GM23338 (cell line): ENCODE results near the gene OR4D5. TPM values are rescaled to one million over a fixed set of nuclear protein-coding genes. Genes with fewer than 3 reads are reported as not detected.

ENCODE experiments used
- ATAC-seq: fragments of 200-7000 bp; cut with Tn5 transposase; 3 replicates; pipeline ENCODE4 v1.9.1; 2020
- DNase-seq: peaks from one replicate; pipeline ENCODE4 v3.0.0-alpha.2; 2015; ENCODE audit warnings: low spot score
- H2AFZ ChIP-seq: fragments of 200-600 bp; sonication (generic); 2 replicates; pipeline ENCODE4 v1.8.0; 2016; ENCODE audit warnings: antibody characterized with exemption, mild to moderate bottlenecking, moderate library complexity
- H3F3A ChIP-seq: fragments of 200-600 bp; sonication (generic); replicated peaks from 2 replicates; pipeline ENCODE4 v1.8.0; 2017; ENCODE audit warnings: antibody characterized with exemption, mixed run types, low read depth
- H3K27ac ChIP-seq: fragments of 200-600 bp; sonication (generic); 2 replicates; pipeline ENCODE4 v1.6.1; 2016; ENCODE audit warnings: low read depth
- H3K27me3 ChIP-seq: fragments of 200-600 bp; sonication (generic); 2 replicates; pipeline ENCODE4 v1.8.0; 2016; ENCODE audit warnings: mild to moderate bottlenecking, mixed run types, moderate library complexity; ENCODE audit not compliant: insufficient read depth
- H3K36me3 ChIP-seq: fragments of 200-600 bp; sonication (generic); 2 replicates; pipeline ENCODE4 v1.8.0; 2016; ENCODE audit warnings: mild to moderate bottlenecking; ENCODE audit not compliant: insufficient read depth
- H3K4me1 ChIP-seq: fragments of 200-600 bp; sonication (generic); 2 replicates; pipeline ENCODE4 v1.8.0; 2016; ENCODE audit warnings: mild to moderate bottlenecking, moderate library complexity; ENCODE audit not compliant: insufficient read depth
- H3K4me2 ChIP-seq: fragments of 200-600 bp; sonication (generic); 2 replicates; pipeline ENCODE4 v1.7.1; 2017; ENCODE audit warnings: mixed run types
- H3K4me3 ChIP-seq: fragments of 200-600 bp; sonication (generic); 2 replicates; pipeline ENCODE4 v1.6.1; 2016; ENCODE audit warnings: mixed run types
- H3K79me2 ChIP-seq: fragments of 200-600 bp; sonication (generic); replicated peaks from 2 replicates; pipeline ENCODE4 v1.8.0; 2017; ENCODE audit warnings: mild to moderate bottlenecking; ENCODE audit not compliant: insufficient read depth
- H3K9me2 ChIP-seq: fragments of 200-600 bp; sonication (generic); 2 replicates; pipeline ENCODE4 v1.8.0; 2017; ENCODE audit not compliant: insufficient read depth
- H4K20me1 ChIP-seq: fragments of 200-600 bp; sonication (generic); replicated peaks from 2 replicates; pipeline ENCODE4 v1.8.0; 2017; ENCODE audit warnings: mild to moderate bottlenecking; ENCODE audit not compliant: insufficient read depth
- H3K27ac Mint-ChIP-seq: 2 replicates; pipeline ENCODE4 v1.8.0; 2020; ENCODE audit warnings: inconsistent platforms, mild to moderate bottlenecking, moderate library complexity, mixed read lengths
- H3K27me3 Mint-ChIP-seq: 3 replicates; pipeline ENCODE4 v1.8.0; 2022; ENCODE audit warnings: low read depth, mild to moderate bottlenecking, moderate library complexity, mixed read lengths, inconsistent platforms; ENCODE audit not compliant: insufficient read depth, poor library complexity
- H3K36me3 Mint-ChIP-seq: 3 replicates; pipeline ENCODE4 v1.8.0; 2021; ENCODE audit warnings: low read depth, mild to moderate bottlenecking, inconsistent platforms, moderate library complexity, mixed read lengths
- H3K4me1 Mint-ChIP-seq: 3 replicates; pipeline ENCODE4 v1.8.0; 2020; ENCODE audit warnings: mild to moderate bottlenecking, inconsistent platforms, mixed read lengths
- H3K4me3 Mint-ChIP-seq: 3 replicates; pipeline ENCODE4 v1.8.0; 2021; ENCODE audit warnings: moderate library complexity, mild to moderate bottlenecking, inconsistent platforms, mixed read lengths
- H3K9me3 Mint-ChIP-seq: 3 replicates; pipeline ENCODE4 v1.8.0; 2020; ENCODE audit warnings: moderate library complexity, mild to moderate bottlenecking, inconsistent platforms, mixed read lengths
- EZH2 ChIP-seq: fragments of 200-600 bp; sonication (generic); IDR thresholded peaks from one replicate; pipeline ENCODE4 v1.8.0; 2017; ENCODE audit warnings: antibody characterized with exemption, mild to moderate bottlenecking, low read depth; ENCODE audit not compliant: unreplicated experiment
- EZH2phosphoT487 ChIP-seq: fragments of 200-600 bp; sonication (generic); IDR thresholded peaks from one replicate; pipeline ENCODE4 v1.8.1; 2018; ENCODE audit warnings: antibody characterized with exemption; ENCODE audit not compliant: unreplicated experiment
- JUNB ChIP-seq: IDR thresholded peaks from one replicate; pipeline ENCODE4 v1.6.1; 2016; ENCODE audit warnings: antibody characterized with exemption; ENCODE audit not compliant: unreplicated experiment
- NANOG ChIP-seq: IDR thresholded peaks from 2 replicates; pipeline ENCODE4 v1.6.1; 2016; ENCODE audit warnings: antibody characterized with exemption, borderline replicate concordance
- POLR2AphosphoS5 ChIP-seq: IDR thresholded peaks from 2 replicates; pipeline ENCODE4 v1.6.1; 2016; ENCODE audit warnings: antibody characterized with exemption, low read depth
- STAT1 ChIP-seq: IDR thresholded peaks from one replicate; pipeline ENCODE4 v1.6.1; 2016; ENCODE audit warnings: antibody characterized with exemption; ENCODE audit not compliant: unreplicated experiment
- ZNF114 ChIP-seq: fragments of 250-450 bp; sonication (Bioruptor Pico); IDR thresholded peaks from 2 replicates; pipeline ENCODE4 v1.5.0; 2020; ENCODE audit warnings: mild to moderate bottlenecking, moderate library complexity
- polyA plus RNA-seq: library from polyadenylated mRNA; unstranded; fragments of >200 nt; fragmentation: Nextera tagmentation; extraction: Ambion mirVana; gene quantifications from 2 replicates; pipeline ENCODE4 v1.2.1, GENCODE V29; 2016
- total RNA-seq: library from RNA; depleted of rRNA; stranded (reverse); fragments of >200 nt; shearing (Covaris generic); gene quantifications from 2 replicates; pipeline ENCODE4 v1.2.3, GENCODE V29; 2014
- TF ChIP-seq, protein P1 (sequence below), 2 experiments: fragments of 200-600 bp in 1 of 2; sonication (generic) in 1 of 2; conservative IDR thresholded peaks; 2 replicates each; pipeline versions ENCODE4 v1.5.1 to v1.6.1; 2016 to 2017; ENCODE audit warnings: antibody characterized with exemption in 2 of 2, low read depth in 2 of 2, mild to moderate bottlenecking in 2 of 2, moderate library complexity in 1 of 2
- TF ChIP-seq, protein P2 (sequence below): IDR thresholded peaks from 2 replicates; pipeline ENCODE4 v1.6.1; 2016; ENCODE audit warnings: antibody characterized with exemption
- TF ChIP-seq, protein P3 (sequence below): IDR thresholded peaks from one replicate; pipeline ENCODE4 v1.6.1; 2018; ENCODE audit warnings: antibody characterized with exemption; ENCODE audit not compliant: unreplicated experiment

The OR4D5 gene
- total and polyA plus RNA-seq, 2 experiments from 2014 or later = not detected

- Histone ChIP-seq H3K27me3 (no peaks in the 10 kb centered on the region), H3F3A (no peaks in the 10 kb centered on the region), H3K79me2 (no peaks in the 10 kb centered on the region), H3K36me3 (no peaks in the 10 kb centered on the region), H3K27ac (no peak overlapping the region), H3K4me2 (no peak overlapping the region), H2AFZ (no peak overlapping the region), H4K20me1 (no peaks in the 10 kb centered on the region), H3K4me1 (no peaks in the 10 kb centered on the region), H3K4me3 (no peak overlapping the region), H3K9me2 (0 out of 2 replicates have a peak, but pooled peaks cover 3% of the 10 kb centered on the region)
- Mint-ChIP-seq H3K4me1 (no peaks in the 10 kb centered on the region), H3K36me3 (no peaks in the 10 kb centered on the region), H3K27ac (no peak overlapping the region), H3K27me3 (peaks cover 2% of the 10 kb centered on the region), H3K4me3 (no peak overlapping the region), H3K9me3 (no peaks in the 10 kb centered on the region)
- TF ChIP-seq, protein P1, sequence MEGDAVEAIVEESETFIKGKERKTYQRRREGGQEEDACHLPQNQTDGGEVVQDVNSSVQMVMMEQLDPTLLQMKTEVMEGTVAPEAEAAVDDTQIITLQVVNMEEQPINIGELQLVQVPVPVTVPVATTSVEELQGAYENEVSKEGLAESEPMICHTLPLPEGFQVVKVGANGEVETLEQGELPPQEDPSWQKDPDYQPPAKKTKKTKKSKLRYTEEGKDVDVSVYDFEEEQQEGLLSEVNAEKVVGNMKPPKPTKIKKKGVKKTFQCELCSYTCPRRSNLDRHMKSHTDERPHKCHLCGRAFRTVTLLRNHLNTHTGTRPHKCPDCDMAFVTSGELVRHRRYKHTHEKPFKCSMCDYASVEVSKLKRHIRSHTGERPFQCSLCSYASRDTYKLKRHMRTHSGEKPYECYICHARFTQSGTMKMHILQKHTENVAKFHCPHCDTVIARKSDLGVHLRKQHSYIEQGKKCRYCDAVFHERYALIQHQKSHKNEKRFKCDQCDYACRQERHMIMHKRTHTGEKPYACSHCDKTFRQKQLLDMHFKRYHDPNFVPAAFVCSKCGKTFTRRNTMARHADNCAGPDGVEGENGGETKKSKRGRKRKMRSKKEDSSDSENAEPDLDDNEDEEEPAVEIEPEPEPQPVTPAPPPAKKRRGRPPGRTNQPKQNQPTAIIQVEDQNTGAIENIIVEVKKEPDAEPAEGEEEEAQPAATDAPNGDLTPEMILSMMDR (conservative IDR thresholded peaks at IDR 0.05; ENCODE audit: low read depth in 2 of 2) = no peak
- TF ChIP-seq ZNF114 (CRISPR knock-in tag) (no peak), POLR2AphosphoS5 (no peak), NANOG (no peak), JUNB (no peak), STAT1 (no peak)
- TF ChIP-seq, protein P2, sequence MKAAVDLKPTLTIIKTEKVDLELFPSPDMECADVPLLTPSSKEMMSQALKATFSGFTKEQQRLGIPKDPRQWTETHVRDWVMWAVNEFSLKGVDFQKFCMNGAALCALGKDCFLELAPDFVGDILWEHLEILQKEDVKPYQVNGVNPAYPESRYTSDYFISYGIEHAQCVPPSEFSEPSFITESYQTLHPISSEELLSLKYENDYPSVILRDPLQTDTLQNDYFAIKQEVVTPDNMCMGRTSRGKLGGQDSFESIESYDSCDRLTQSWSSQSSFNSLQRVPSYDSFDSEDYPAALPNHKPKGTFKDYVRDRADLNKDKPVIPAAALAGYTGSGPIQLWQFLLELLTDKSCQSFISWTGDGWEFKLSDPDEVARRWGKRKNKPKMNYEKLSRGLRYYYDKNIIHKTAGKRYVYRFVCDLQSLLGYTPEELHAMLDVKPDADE = no peak
- ATAC-seq (no peak), DNase-seq (no peak)
Measured at GRCh38 chr11:123942413-123942812, 3.0 kb downstream of the OR4D5 start.

DNA sequence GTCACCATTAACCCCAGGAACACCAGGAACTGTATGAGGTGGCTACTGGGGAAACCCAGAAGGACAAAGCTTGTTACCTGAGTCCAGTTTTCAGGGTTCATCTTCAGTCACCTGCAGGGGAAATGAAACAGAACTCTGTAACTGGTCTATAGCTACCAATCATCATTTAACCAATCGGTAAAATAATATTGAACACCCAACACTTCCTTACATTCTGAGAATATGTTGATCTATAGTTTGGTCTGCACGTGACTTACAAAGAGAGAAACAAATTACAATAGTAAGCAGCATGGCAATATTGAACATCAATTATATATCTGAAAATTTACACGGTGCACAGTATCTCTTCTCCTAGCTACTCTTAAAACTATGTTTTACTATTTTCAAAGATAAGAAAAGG is 4.3 kb downstream of the OR4D5 start, which contains the start of gene OR6T1:
TSS of gene OR6T1 (minus strand) at position 101 of the 400 bp plus-strand sequence. CDS start at position 101, 0 bp downstream.
- H3K4me3 Mint-ChIP-seq = no peak within 1 kb of the TSS
- Histone ChIP-seq H3K4me3 (no peak within 1 kb of the TSS), H3K4me2 (no peak within 1 kb of the TSS), H3F3A (no peaks in the 10 kb centered on the region), H3K4me1 (no peaks in the 10 kb centered on the region), H3K36me3 (no peaks in the 10 kb centered on the region), H3K79me2 (no peaks in the 10 kb centered on the region), H3K9me2 (0 out of 2 replicates have a peak, but pooled peaks cover 3% of the 10 kb centered on the region), H2AFZ (no peak within 1 kb of the TSS), H3K27me3 (no peaks in the 10 kb centered on the region), H3K27ac (no peak within 1 kb of the TSS), H4K20me1 (no peaks in the 10 kb centered on the region)
- H3K9me3 Mint-ChIP-seq = no peaks in the 10 kb centered on the region
- H3K4me1 Mint-ChIP-seq = no peaks in the 10 kb centered on the region
- DNase-seq = no peak
- ATAC-seq = no peak
- no peaks in the 10 kb centered on the region for H3K36me3 Mint-ChIP-seq
- no peak within 1 kb of the TSS for H3K27ac Mint-ChIP-seq
- peaks cover 2% of the 10 kb centered on the region for H3K27me3 Mint-ChIP-seq
- TF ChIP-seq POLR2AphosphoS5 = no peak
- no peak for TF ChIP-seq EZH2phosphoT487
- no peak for TF ChIP-seq EZH2
- TF ChIP-seq, protein P3, sequence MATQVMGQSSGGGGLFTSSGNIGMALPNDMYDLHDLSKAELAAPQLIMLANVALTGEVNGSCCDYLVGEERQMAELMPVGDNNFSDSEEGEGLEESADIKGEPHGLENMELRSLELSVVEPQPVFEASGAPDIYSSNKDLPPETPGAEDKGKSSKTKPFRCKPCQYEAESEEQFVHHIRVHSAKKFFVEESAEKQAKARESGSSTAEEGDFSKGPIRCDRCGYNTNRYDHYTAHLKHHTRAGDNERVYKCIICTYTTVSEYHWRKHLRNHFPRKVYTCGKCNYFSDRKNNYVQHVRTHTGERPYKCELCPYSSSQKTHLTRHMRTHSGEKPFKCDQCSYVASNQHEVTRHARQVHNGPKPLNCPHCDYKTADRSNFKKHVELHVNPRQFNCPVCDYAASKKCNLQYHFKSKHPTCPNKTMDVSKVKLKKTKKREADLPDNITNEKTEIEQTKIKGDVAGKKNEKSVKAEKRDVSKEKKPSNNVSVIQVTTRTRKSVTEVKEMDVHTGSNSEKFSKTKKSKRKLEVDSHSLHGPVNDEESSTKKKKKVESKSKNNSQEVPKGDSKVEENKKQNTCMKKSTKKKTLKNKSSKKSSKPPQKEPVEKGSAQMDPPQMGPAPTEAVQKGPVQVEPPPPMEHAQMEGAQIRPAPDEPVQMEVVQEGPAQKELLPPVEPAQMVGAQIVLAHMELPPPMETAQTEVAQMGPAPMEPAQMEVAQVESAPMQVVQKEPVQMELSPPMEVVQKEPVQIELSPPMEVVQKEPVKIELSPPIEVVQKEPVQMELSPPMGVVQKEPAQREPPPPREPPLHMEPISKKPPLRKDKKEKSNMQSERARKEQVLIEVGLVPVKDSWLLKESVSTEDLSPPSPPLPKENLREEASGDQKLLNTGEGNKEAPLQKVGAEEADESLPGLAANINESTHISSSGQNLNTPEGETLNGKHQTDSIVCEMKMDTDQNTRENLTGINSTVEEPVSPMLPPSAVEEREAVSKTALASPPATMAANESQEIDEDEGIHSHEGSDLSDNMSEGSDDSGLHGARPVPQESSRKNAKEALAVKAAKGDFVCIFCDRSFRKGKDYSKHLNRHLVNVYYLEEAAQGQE = no peak
- TF ChIP-seq NANOG = no peak
